Right lobe of liver (tissue), 6 donors: ENCODE measurements around the gene BTBD17. TPM values are rescaled to one million over a fixed set of nuclear protein-coding genes. Genes with fewer than 3 reads are reported as not detected.

Experiments
- ATAC-seq, 4 donors: fragments of 200-7000 bp; cut with Tn5 transposase; one replicate each; pipeline ENCODE4 v1.9.1; 2020; ENCODE audit warnings: mild to moderate bottlenecking in 4 of 4, moderate library complexity in 4 of 4
- DNase-seq, 3 donors: peaks; one replicate each; pipeline ENCODE4 v3.0.0-alpha.2; 2020
- H3K27ac ChIP-seq, 3 donors: fragments of 200-600 bp; one replicate each; pipeline ENCODE4 v1.8.0; 2022
- H3K27me3 ChIP-seq, 2 donors: fragments of 200-600 bp; one replicate each; pipeline ENCODE4 v1.8.0; 2022
- H3K36me3 ChIP-seq, 4 donors: fragments of 200-600 bp; sonication (generic) in 1 of 4; one replicate each; pipeline versions ENCODE4 v1.5.1 to v1.8.0; 2017 to 2022; ENCODE audit warnings: control low read depth in 1 of 4
- H3K4me1 ChIP-seq, 4 donors: fragments of 200-600 bp; sonication (generic) in 1 of 4; one replicate each; pipeline versions ENCODE4 v1.5.1 to v1.8.0; 2017 to 2022; ENCODE audit warnings: control low read depth in 1 of 4
- H3K4me3 ChIP-seq, 3 donors: fragments of 200-600 bp; one replicate each; pipeline ENCODE4 v1.8.0; 2022
- H3K9me3 ChIP-seq, 4 donors: fragments of 200-600 bp; sonication (generic) in 1 of 4; one replicate each; pipeline versions ENCODE4 v1.5.1 to v1.8.0; 2017 to 2022; ENCODE audit warnings: control low read depth in 1 of 4
- CTCF ChIP-seq, 4 donors: fragments of 200-600 bp in 3 of 4; fragments of 450-650 bp in 1 of 4; IDR thresholded peaks; one replicate each; pipeline versions ENCODE4 v1.5.1 to v1.8.0; 2016 to 2022; ENCODE audit warnings: antibody characterized with exemption in 4 of 4, mild to moderate bottlenecking in 2 of 4
- POLR2A ChIP-seq: fragments of 450-650 bp; IDR thresholded peaks from one replicate; pipeline ENCODE4 v1.6.1; 2017; ENCODE audit warnings: antibody characterized with exemption, mild to moderate bottlenecking
- WGBS: methylation state at CpG from one replicate; pipeline ENCODE4 v1.1.6; 2018; ENCODE audit warnings: low coverage, low lambda C conversion rate; ENCODE audit not compliant: insufficient coverage; ENCODE audit errors: missing lambda C conversion rate; 5-methylcytosine and 5-hydroxymethylcytosine counted together
- intact Hi-C, 2 donors: fragments of 100-400 bp; cut with DNase I; formaldehyde crosslinking; loops; one replicate each; pipeline versions ENCODE4 v1.11.2 to v1.14.1; 2022
- total RNA-seq, 6 experiments: library from RNA; depleted of rRNA in 2 of 6; stranded (reverse); fragments of >200 nt in 2 of 6; fragmentation: NEBNext Ultra II Directional in 3 of 6; extraction: Animal tissue kit (Norgen Biotek cat#: 25700) in 3 of 6; gene quantifications; one replicate each; pipeline versions ENCODE4 v1.1.0 to v1.2.4, GENCODE V29; 2016 to 2023
- donor health status: DM: no; HTN: yes; CAD: no.
- donor health status: DM: no; HTN: no; CAD: no.
- donor health status: DM: no; HTN: no; CAD: no.
- donor health status: DM: no; HTN: yes; CAD: no.
- donor health status: DM: no; HTN: yes; CAD: no.

BTBD17 gene
- total RNA-seq, 6 experiments from 2014 or later, result not detected

GRCh38 chr17:74330446-74330845 lies 31.2 kb downstream of the BTBD17 start:
- Histone ChIP-seq H3K27me3 (no peaks in the 10 kb centered on the region), H3K36me3 (no peaks in the 10 kb centered on the region), H3K9me3 (no peaks in the 10 kb centered on the region), H3K4me3 (no peak overlapping the region), H3K4me1 (peaks cover 0 to 12% (median 0%) of the 10 kb centered on the region in 4 donors), H3K27ac (no peak overlapping the region)
- ATAC-seq (no peak), DNase-seq (no peak)
- intact Hi-C loops, result no loop called here
- TF ChIP-seq CTCF (IDR thresholded peaks at IDR 0.05) (no peak), POLR2A (no peak)
- 46% methylated on average over 3 of the region's 8 CpGs for WGBS

- no peaks in the 10 kb centered on the region for H3K36me3 ChIP-seq
- DNase-seq (no peak), ATAC-seq (no peak)
- peaks cover 0 to 14% (median 0%) of the 10 kb centered on the region in 4 donors for H3K4me1 ChIP-seq
- TF ChIP-seq CTCF (IDR thresholded peaks at IDR 0.05) (no peak), POLR2A (no peak)
- no peaks in the 10 kb centered on the region for H3K9me3 ChIP-seq
- 42% methylated on average over 2 of the region's 3 CpGs for WGBS
- no peak overlapping the region for H3K27ac ChIP-seq
- intact Hi-C loops, result no loop called here
- no peaks in the 10 kb centered on the region for H3K27me3 ChIP-seq
- H3K4me3 ChIP-seq, result no peak overlapping the region
Measured at GRCh38 chr17:74329378-74329777, 32.3 kb downstream of the BTBD17 start.

- no peaks in the 10 kb centered on the region for H3K9me3 ChIP-seq
- H3K36me3 ChIP-seq, result no peaks in the 10 kb centered on the region
- intact Hi-C loops, result no loop called here
- no peaks in the 10 kb centered on the region for H3K27me3 ChIP-seq
- TF ChIP-seq POLR2A (no peak), CTCF (IDR thresholded peaks at IDR 0.05) (no peak)
- 93% methylated on average over 3 of the region's 3 CpGs for WGBS
- ATAC-seq (no peak), DNase-seq (no peak)
- peaks cover 0 to 14% (median 0%) of the 10 kb centered on the region in 4 donors for H3K4me1 ChIP-seq
- H3K4me3 ChIP-seq, result no peak overlapping the region
- no peak overlapping the region for H3K27ac ChIP-seq
Measured at GRCh38 chr17:74328487-74328886, 33.2 kb downstream of the BTBD17 start.

GRCh38 chr17:74326506-74326905 lies 35.2 kb downstream of the BTBD17 start:
- Histone ChIP-seq H3K4me1 (peaks cover 0 to 14% (median 0%) of the 10 kb centered on the region in 4 donors), H3K9me3 (no peaks in the 10 kb centered on the region), H3K4me3 (peak overlapping the region in 2 of 3 donors; percentile 14 to 33), H3K27ac (no peak overlapping the region), H3K27me3 (no peaks in the 10 kb centered on the region), H3K36me3 (no peaks in the 10 kb centered on the region)
- 28% methylated on average over 8 of the region's 10 CpGs for WGBS
- TF ChIP-seq CTCF (IDR thresholded peaks at IDR 0.05), result no peak
- no peak for TF ChIP-seq POLR2A
- intact Hi-C loops, result no loop called here
- peak in 3 of 4 donors; percentile 9 to 24 (median 10) for ATAC-seq
- no peak for DNase-seq
